ENCODE data around the gene SEPTIN8.

- no peak for TF ChIP-seq CTCF (conservative IDR thresholded peaks at IDR 0.05 in 1 of 2, IDR thresholded peaks at IDR 0.05 in 1 of 2; ENCODE audit: extremely low read depth in 1 of 2, insufficient read depth in 1 of 2, low read depth in 1 of 2, low read length in 2 of 2)
- no peak for TF ChIP-seq EZH2 (IDR thresholded peaks at IDR 0.05; ENCODE audit: borderline replicate concordance, low read length)
Measured at GRCh38 chr5:132778129-132778528, 1.1 kb upstream of the SEPTIN8 start.
